ENCODE results near the gene MACO1. TPM values are rescaled to one million over a fixed set of nuclear protein-coding genes. Genes with fewer than 3 reads are reported as not detected.

Gene MACO1
- total and polyA plus RNA-seq, 10 donors = 6.9 to 21.0 (median 17.3) TPM

GRCh38 chr1:25474439-25475047 is 43.8 kb downstream of the MACO1 start:
- no peaks in the 10 kb centered on the region for H3K27me3 ChIP-seq (replicated peaks in 1 of 7)
- no peak for DNase-seq

GRCh38 chr1:25476186-25477097 is 45.7 kb downstream of the MACO1 start:
- H3K4me1 ChIP-seq = peaks cover 0 to 73% (median 17%) of the 10 kb centered on the region in 6 donors
- no peak overlapping the region for H3K27ac ChIP-seq
- H3K4me3 ChIP-seq = no peak overlapping the region
- DNase-seq = no peak
- no peaks in the 10 kb centered on the region for H3K9me3 ChIP-seq
- intact Hi-C loops (cut with DNase I; ENCODE audit: low total_unique reads) = no loop called here
- WGBS, 5 donors = 79 to 88% (median 82%) methylated on average over 2 of the region's 2 CpGs
- no peaks in the 10 kb centered on the region for H3K27me3 ChIP-seq (replicated peaks in 1 of 7)
- peaks cover 0 to 14% (median 0%) of the 10 kb centered on the region in 6 donors for H3K36me3 ChIP-seq
- TF ChIP-seq POLR2AphosphoS5 (IDR thresholded peaks at IDR 0.05) = no peak
- no peak for TF ChIP-seq CTCF (IDR thresholded peaks at IDR 0.05 in 8 of 11, conservative IDR thresholded peaks at IDR 0.05 in 3 of 11)
- TF ChIP-seq POLR2A (IDR thresholded peaks at IDR 0.05) = no peak

More at GRCh38 chr1:25474439-25475047, 43.8 kb downstream of the MACO1 start:
- H3K36me3 ChIP-seq = peaks cover 0 to 22% (median 0%) of the 10 kb centered on the region in 6 donors
- H3K9me3 ChIP-seq = no peaks in the 10 kb centered on the region
- peaks cover 0 to 68% (median 17%) of the 10 kb centered on the region in 6 donors for H3K4me1 ChIP-seq
- H3K27ac ChIP-seq = no peak overlapping the region
- no peak for TF ChIP-seq POLR2AphosphoS5 (IDR thresholded peaks at IDR 0.05)
- no peak for TF ChIP-seq POLR2A (IDR thresholded peaks at IDR 0.05)
- TF ChIP-seq CTCF (IDR thresholded peaks at IDR 0.05 in 8 of 11, conservative IDR thresholded peaks at IDR 0.05 in 3 of 11) = no peak
- intact Hi-C loops (cut with DNase I; ENCODE audit: low total_unique reads) = no loop called here
- no peak overlapping the region for H3K4me3 ChIP-seq
- WGBS, 5 donors = 70 to 87% (median 73%) methylated on average over 5 of the region's 5 CpGs

GRCh38 chr1:25477448-25478034 is 46.8 kb downstream of the MACO1 start:
- no peak for TF ChIP-seq POLR2AphosphoS5 (IDR thresholded peaks at IDR 0.05)
- TF ChIP-seq POLR2A (IDR thresholded peaks at IDR 0.05) = no peak
- TF ChIP-seq CTCF (IDR thresholded peaks at IDR 0.05 in 8 of 11, conservative IDR thresholded peaks at IDR 0.05 in 3 of 11) = no peak
- intact Hi-C loops (cut with DNase I; ENCODE audit: low total_unique reads) = no loop called here
- no peak overlapping the region for H3K27ac ChIP-seq

More at GRCh38 chr1:25477448-25478034, 46.8 kb downstream of the MACO1 start:
- Histone ChIP-seq H3K4me3 (no peak overlapping the region), H3K36me3 (peaks cover 0 to 14% (median 0%) of the 10 kb centered on the region in 6 donors), H3K27me3 (replicated peaks in 1 of 7) (no peaks in the 10 kb centered on the region), H3K4me1 (peaks cover 0 to 64% (median 13%) of the 10 kb centered on the region in 6 donors), H3K9me3 (no peaks in the 10 kb centered on the region)
- WGBS, 5 donors = 83 to 100% (median 96%) methylated on average over 1 of the region's 1 CpG
- DNase-seq = no peak
